Activated gamma-delta T cell treated with anti-CD3 and anti-CD28 coated beads, Interleukin-2, amount 50 U/mL, for 16 hours (primary cell): ENCODE data around the gene CBLC.

Experiments used
- DNase-seq: peaks from one replicate; pipeline ENCODE4 v3.0.0-alpha.2; 2020; ENCODE audit warnings: low read depth

CBLC gene, protein sequence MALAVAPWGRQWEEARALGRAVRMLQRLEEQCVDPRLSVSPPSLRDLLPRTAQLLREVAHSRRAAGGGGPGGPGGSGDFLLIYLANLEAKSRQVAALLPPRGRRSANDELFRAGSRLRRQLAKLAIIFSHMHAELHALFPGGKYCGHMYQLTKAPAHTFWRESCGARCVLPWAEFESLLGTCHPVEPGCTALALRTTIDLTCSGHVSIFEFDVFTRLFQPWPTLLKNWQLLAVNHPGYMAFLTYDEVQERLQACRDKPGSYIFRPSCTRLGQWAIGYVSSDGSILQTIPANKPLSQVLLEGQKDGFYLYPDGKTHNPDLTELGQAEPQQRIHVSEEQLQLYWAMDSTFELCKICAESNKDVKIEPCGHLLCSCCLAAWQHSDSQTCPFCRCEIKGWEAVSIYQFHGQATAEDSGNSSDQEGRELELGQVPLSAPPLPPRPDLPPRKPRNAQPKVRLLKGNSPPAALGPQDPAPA

GRCh38 chr19:44777715-44778347 is at the start of gene CBLC:
Gene CBLC (plus strand): TSS chr19:44777890. CDS start chr19:44777932, 42 bp downstream.
- no peak for DNase-seq

GRCh38 chr19:44728178-44728577 is 49.5 kb upstream of the CBLC start:
- no peak for DNase-seq

DNA sequence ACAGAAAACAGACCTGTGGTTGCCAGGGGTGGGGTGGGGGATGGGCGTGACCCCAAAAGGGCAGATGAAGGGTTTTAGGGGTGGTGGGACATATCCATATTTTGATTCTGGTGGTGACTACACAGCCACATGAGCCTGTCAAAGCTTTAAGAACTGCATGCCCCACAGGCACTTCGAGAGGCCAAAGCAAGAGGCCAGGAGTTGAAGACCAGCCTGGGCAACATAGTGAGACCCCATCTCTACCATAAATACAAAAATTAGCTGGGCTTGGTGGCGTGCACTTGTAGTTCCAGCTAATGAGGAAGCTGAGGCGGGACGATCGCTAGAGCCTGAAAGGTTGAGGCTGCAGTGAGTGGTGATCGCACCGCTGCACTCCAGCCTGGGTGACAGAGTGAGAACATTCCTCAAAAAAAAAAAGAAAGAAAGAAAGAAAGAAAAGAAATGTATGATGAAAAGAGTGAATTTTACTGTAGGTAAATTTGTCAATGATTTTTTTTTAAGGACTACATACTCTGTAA is 48.1 kb upstream of the CBLC start:
- DNase-seq: no peak

DNA sequence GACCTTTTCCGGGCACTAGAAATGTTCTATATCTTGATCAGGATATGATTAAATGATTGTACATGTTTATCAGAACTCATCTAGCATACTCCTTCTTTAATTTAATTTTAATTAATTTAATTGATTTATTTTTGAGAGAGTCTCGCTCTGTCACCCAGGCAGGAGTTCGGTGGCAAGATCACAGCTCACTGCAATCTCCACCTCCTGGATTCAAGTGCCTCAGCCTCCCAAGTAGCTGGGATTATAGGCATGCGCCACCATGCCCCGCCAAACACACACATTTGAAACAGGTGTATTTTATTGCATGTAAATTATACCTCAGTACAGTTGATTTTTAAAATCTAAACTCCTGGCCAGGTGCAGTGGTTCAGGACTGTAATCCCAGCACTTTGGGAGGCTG is 46.6 kb upstream of the CBLC start:
- DNase-seq: no peak

- DNase-seq: no peak
Observed at GRCh38 chr19:44731622-44732021, 46.1 kb upstream of the CBLC start.

- no peak for DNase-seq
Observed at GRCh38 chr19:44732235-44733014, 45.3 kb upstream of the CBLC start.

- no peak for DNase-seq
Observed at GRCh38 chr19:44734357-44734756, 43.3 kb upstream of the CBLC start.

DNA sequence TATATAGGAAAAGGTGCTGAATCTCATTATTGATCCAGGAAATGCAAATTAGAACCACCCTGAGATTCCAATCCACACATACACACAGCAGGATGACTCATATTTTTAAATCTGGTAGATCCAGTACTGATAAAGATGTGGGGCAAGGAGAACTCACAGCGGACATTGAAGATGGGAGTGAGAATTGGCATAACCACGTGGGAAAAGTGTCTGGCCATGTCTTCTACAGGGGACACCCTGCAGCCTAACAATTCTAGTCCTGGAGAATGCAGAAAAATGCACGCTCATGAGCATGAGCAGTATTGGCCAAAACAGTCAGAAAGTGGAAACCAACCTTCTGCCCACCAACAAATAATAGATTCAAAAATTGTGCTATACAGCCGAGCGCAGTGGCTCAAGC is 42.7 kb upstream of the CBLC start:
- no peak for DNase-seq

- DNase-seq: no peak
Observed at GRCh38 chr19:44737238-44738071, 40.2 kb upstream of the CBLC start.

GRCh38 chr19:44738136-44738535 is 39.6 kb upstream of the CBLC start:
- DNase-seq: no peak

DNA sequence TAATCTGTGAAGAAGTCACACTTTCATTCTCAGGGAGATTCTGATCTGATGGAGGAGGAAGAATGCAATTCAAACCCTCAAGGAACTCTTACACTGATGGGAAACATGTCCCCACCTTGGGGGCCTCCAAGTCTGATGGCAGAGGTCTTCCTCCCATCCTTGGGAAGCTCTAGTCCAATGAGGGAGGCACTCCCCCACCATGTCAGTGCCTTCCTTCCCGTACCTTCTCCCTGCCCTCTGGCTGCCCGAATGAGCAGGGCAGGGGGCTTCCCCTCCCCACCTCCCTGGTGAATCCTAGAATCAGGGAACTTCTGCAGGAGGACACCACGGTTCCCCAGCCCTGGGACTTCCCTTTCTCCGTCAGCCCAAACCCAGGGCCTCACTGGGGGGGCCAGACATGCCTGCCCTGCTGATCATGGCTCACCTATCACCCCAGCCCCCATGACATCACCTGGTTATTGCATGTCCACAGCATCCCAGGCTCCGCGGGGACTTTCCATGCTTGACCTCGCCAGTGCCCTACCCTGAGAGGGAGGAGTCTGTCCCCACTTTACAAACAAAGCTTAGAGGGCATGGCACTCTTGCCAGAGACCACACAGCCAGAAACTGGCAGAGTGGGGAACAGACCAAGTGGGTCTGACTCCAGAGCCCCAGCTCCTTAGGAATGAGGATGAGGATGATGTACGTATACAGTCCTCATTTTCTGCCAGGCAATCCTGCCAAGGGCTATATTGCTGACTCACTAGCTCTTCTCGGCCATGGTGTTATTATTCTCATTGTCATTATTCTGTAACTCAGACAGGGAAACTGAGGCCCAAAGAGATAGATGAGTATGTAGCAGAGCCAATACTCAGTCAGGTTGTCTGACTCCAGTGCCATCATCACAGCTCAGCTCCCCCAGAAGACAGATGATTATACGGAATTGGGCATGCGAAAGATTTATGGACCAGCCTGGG is 38.8 kb upstream of the CBLC start:
- DNase-seq: no peak

DNA sequence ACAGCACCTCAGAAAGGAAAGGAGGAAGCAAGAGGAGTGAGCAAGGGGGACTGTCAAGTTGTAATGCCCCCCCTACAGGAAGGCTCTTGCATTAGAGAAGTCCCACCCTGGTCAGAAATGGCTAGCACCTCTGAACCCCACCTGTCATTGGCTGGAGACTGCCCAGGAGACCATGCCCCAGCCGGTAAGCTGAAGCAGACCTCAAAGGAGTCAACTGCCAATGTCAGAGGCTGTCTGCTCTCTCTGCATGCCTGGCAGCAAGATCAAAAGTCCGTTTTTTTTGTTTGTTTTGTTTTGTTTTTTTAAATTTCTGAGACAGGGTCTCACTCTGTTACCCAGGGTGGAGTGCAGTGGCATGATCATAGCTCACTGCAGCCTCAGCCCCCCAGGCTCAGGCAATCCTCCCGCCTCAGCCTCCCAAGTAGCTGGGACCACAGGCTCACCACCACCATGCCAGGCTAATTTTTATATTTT is 37.3 kb upstream of the CBLC start:
- DNase-seq: no peak

GRCh38 chr19:44741258-44741731 is 36.4 kb upstream of the CBLC start:
- no peak for DNase-seq

- DNase-seq: no peak
Observed at GRCh38 chr19:44741841-44742329, 35.8 kb upstream of the CBLC start.

GRCh38 chr19:44742330-44743061 is 35.2 kb upstream of the CBLC start:
- no peak for DNase-seq

DNA sequence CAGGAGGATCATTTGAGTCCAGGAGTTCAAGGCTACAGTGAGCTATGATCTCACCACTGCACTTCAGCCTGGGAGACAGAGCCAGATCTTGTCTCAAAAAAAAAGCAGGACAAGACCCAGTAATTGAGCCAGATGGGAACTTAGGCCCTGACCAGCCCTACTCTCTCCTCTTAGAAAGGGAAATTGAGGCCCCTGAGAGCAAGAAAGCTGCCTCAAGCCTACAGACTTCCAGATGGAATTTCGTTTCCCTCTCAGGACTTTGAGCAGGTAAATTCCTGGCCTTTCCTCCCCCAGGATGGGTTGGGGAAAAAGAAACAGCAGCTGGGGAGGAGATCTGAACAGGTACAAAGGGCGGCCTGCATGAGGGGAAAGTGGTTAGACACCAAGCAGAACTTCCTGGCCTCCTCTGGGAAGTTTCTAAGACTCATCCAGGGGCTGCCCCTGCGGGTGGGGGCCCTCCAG is 32.8 kb upstream of the CBLC start:
- DNase-seq: no peak

- DNase-seq: no peak
Observed at GRCh38 chr19:44745341-44745831, 32.3 kb upstream of the CBLC start.

- DNase-seq: no peak
Observed at GRCh38 chr19:44745887-44746600, 31.6 kb upstream of the CBLC start.
